Smooth muscle cell (in vitro differentiated cells): ENCODE data around the gene ITGAV. TPM values are rescaled to one million over a fixed set of nuclear protein-coding genes. Genes with fewer than 3 reads are reported as not detected.

ENCODE experiments used
- DNase-seq: peaks from one replicate; lab custom pipeline; 2025; ENCODE audit not compliant: unreplicated experiment; lab: John Stamatoyannopoulos, UW
- H2AFZ ChIP-seq: fragments of 200-600 bp; sonication (generic); 2 replicates; pipeline ENCODE4 v1.6.0; 2016; ENCODE audit warnings: antibody characterized with exemption, low read depth, mild to moderate bottlenecking
- H3F3A ChIP-seq: fragments of 200-600 bp; sonication (generic); 2 replicates; pipeline ENCODE4 v1.6.0; 2017; ENCODE audit warnings: antibody characterized with exemption, low read depth
- H3K27ac ChIP-seq: fragments of 200-600 bp; sonication (generic); 2 replicates; pipeline ENCODE4 v1.5.1; 2016; ENCODE audit warnings: low read depth, mild to moderate bottlenecking
- H3K27me3 ChIP-seq: fragments of 200-600 bp; sonication (generic); 2 replicates; pipeline ENCODE4 v1.6.1; 2016; ENCODE audit warnings: low read depth, mild to moderate bottlenecking
- H3K36me3 ChIP-seq: fragments of 200-600 bp; sonication (generic); 2 replicates; pipeline ENCODE4 v1.5.1; 2016; ENCODE audit warnings: low read depth
- H3K4me1 ChIP-seq: fragments of 200-600 bp; sonication (generic); 2 replicates; pipeline ENCODE4 v1.5.1; 2016; ENCODE audit warnings: low read depth
- H3K4me2 ChIP-seq: fragments of 200-600 bp; sonication (generic); 2 replicates; pipeline ENCODE4 v1.6.0; 2016; ENCODE audit warnings: mild to moderate bottlenecking
- H3K4me3 ChIP-seq: fragments of 200-600 bp; sonication (generic); 2 replicates; pipeline ENCODE4 v1.5.1; 2016; ENCODE audit warnings: mild to moderate bottlenecking
- H3K79me2 ChIP-seq: fragments of 200-600 bp; sonication (generic); 2 replicates; pipeline ENCODE4 v1.6.0; 2016; ENCODE audit warnings: low read depth, mild to moderate bottlenecking
- H3K9ac ChIP-seq: fragments of 200-600 bp; sonication (generic); 2 replicates; pipeline ENCODE4 v1.6.0; 2016; ENCODE audit warnings: low read depth
- H3K9me3 ChIP-seq: fragments of 200-600 bp; sonication (generic); replicated peaks from 2 replicates; pipeline ENCODE4 v1.5.1; 2016; ENCODE audit warnings: low read depth
- H4K20me1 ChIP-seq: fragments of 200-600 bp; sonication (generic); 2 replicates; pipeline ENCODE4 v1.6.0; 2016; ENCODE audit warnings: low read depth
- CTCF ChIP-seq: fragments of 200-600 bp; sonication (generic); IDR thresholded peaks from 2 replicates; pipeline ENCODE4 v1.5.1; 2017; ENCODE audit warnings: borderline replicate concordance, mild to moderate bottlenecking, antibody characterized with exemption; ENCODE audit not compliant: insufficient read depth, poor library complexity, severe bottlenecking
- WGBS: methylation state at CpG from one replicate; pipeline ENCODE4 v1.1.7; 2016; ENCODE audit warnings: low lambda C conversion rate; 5-methylcytosine and 5-hydroxymethylcytosine counted together
- polyA plus RNA-seq: library from polyadenylated mRNA; unstranded; fragments of >200 nt; fragmentation: Nextera tagmentation; extraction: Ambion mirVana; gene quantifications from 2 replicates; pipeline ENCODE4 v1.2.1, GENCODE V29; 2016
- total RNA-seq: library from RNA; depleted of rRNA; stranded (reverse); fragments of >200 nt; gene quantifications from 2 replicates; pipeline ENCODE4 v1.2.3, GENCODE V29; 2014

ITGAV gene
- total and polyA plus RNA-seq, 2 experiments from 2014 or later, result 70.8 to 360 TPM

- H3K27ac ChIP-seq, result no peak overlapping the region
- H3K4me3 ChIP-seq, result no peak overlapping the region
- DNase-seq, result no peak
Observed at GRCh38 chr2:186709529-186710450, 119.9 kb downstream of the ITGAV start.

GRCh38 chr2:186713691-186714090 lies 123.8 kb downstream of the ITGAV start:
- Histone ChIP-seq H3K79me2 (no peaks in the 10 kb centered on the region), H3K9me3 (no peaks in the 10 kb centered on the region), H3K27me3 (no peaks in the 10 kb centered on the region), H3K4me1 (peaks cover 26% of the 10 kb centered on the region), H3K4me2 (no peak overlapping the region), H4K20me1 (no peaks in the 10 kb centered on the region), H3K4me3 (no peak overlapping the region), H2AFZ (no peak overlapping the region), H3K27ac (no peak overlapping the region), H3K36me3 (no peaks in the 10 kb centered on the region), H3F3A (no peaks in the 10 kb centered on the region), H3K9ac (no peak overlapping the region)
- DNase-seq, result no peak
- no peak for TF ChIP-seq CTCF
- WGBS, result 97% methylated on average over 1 of the region's 1 CpG

More at GRCh38 chr2:186709529-186710450, 119.9 kb downstream of the ITGAV start:
- Histone ChIP-seq H2AFZ (no peak overlapping the region), H3K79me2 (no peaks in the 10 kb centered on the region), H3K4me2 (no peak overlapping the region), H3K9me3 (no peaks in the 10 kb centered on the region), H3K27me3 (no peaks in the 10 kb centered on the region), H3K4me1 (peaks cover 6% of the 10 kb centered on the region), H3K36me3 (no peaks in the 10 kb centered on the region), H3K9ac (no peak overlapping the region), H4K20me1 (no peaks in the 10 kb centered on the region), H3F3A (no peaks in the 10 kb centered on the region)
- WGBS, result 93% methylated on average over 6 of the region's 6 CpGs
- TF ChIP-seq CTCF, result no peak

- Histone ChIP-seq H3K4me1 (peaks cover 35% of the 10 kb centered on the region), H3K27ac (no peak overlapping the region), H3F3A (no peaks in the 10 kb centered on the region), H3K27me3 (no peaks in the 10 kb centered on the region), H3K36me3 (no peaks in the 10 kb centered on the region), H3K79me2 (no peaks in the 10 kb centered on the region), H3K9me3 (no peaks in the 10 kb centered on the region), H3K9ac (no peak overlapping the region), H2AFZ (no peak overlapping the region), H3K4me3 (no peak overlapping the region), H3K4me2 (no peak overlapping the region), H4K20me1 (no peaks in the 10 kb centered on the region)
- no peak for TF ChIP-seq CTCF
- DNase-seq, result no peak
- WGBS, result 85% methylated on average over 2 of the region's 2 CpGs
Observed at GRCh38 chr2:186714611-186715010, 124.8 kb downstream of the ITGAV start.

GRCh38 chr2:186716004-186716403 lies 126.1 kb downstream of the ITGAV start:
- no peak overlapping the region for H3K9ac ChIP-seq
- 100% methylated on average over 1 of the region's 1 CpG for WGBS
- no peak overlapping the region for H2AFZ ChIP-seq
- H4K20me1 ChIP-seq, result no peaks in the 10 kb centered on the region
- no peak for TF ChIP-seq CTCF
- H3K27me3 ChIP-seq, result no peaks in the 10 kb centered on the region
- no peak overlapping the region for H3K27ac ChIP-seq
- no peaks in the 10 kb centered on the region for H3K9me3 ChIP-seq
- peaks cover 35% of the 10 kb centered on the region for H3K4me1 ChIP-seq
- no peaks in the 10 kb centered on the region for H3K79me2 ChIP-seq
- no peaks in the 10 kb centered on the region for H3F3A ChIP-seq
- DNase-seq, result no peak
- no peak overlapping the region for H3K4me2 ChIP-seq
- no peak overlapping the region for H3K4me3 ChIP-seq
- no peaks in the 10 kb centered on the region for H3K36me3 ChIP-seq
